ENCODE data around the gene MPZL2. TPM values are rescaled to one million over a fixed set of nuclear protein-coding genes. Genes with fewer than 3 reads are reported as not detected.

MPZL2 gene
- polyA plus RNA-seq, 1 donor from 2014 or later = not detected

GRCh38 chr11:118240999-118241763, 22.9 kb downstream of the MPZL2 start:
- H2AFZ ChIP-seq (ENCODE audit: low read depth, low read length) = no peak overlapping the region
- H4K20me1 ChIP-seq (ENCODE audit: insufficient read depth) = no peaks in the 10 kb centered on the region
- H3K4me3 ChIP-seq (ENCODE audit: low read length) = no peak overlapping the region
- H3K9ac ChIP-seq (ENCODE audit: low read length) = no peak overlapping the region
- H3F3A ChIP-seq (ENCODE audit: insufficient read depth, low read length, poor library complexity, severe bottlenecking) = no peaks in the 10 kb centered on the region
- no peaks in the 10 kb centered on the region for H3K36me3 ChIP-seq (ENCODE audit: insufficient read depth, low read length)
- no peaks in the 10 kb centered on the region for H3K9me2 ChIP-seq (ENCODE audit: insufficient read depth, low read length)
- H3K79me2 ChIP-seq (replicated peaks; ENCODE audit: insufficient read depth, low read length) = no peaks in the 10 kb centered on the region
- H3K27me3 ChIP-seq (ENCODE audit: insufficient read depth, low read depth, low read length) = no peaks in the 10 kb centered on the region
- no peaks in the 10 kb centered on the region for H3K9me3 ChIP-seq (ENCODE audit: low read length)
- TF ChIP-seq EZH2 (IDR thresholded peaks at IDR 0.05; ENCODE audit: borderline replicate concordance, insufficient read depth, low read length, poor library complexity, severe bottlenecking) (no peak), REST (IDR thresholded peaks at IDR 0.05; ENCODE audit: borderline replicate concordance) (no peak), SMC3 (conservative IDR thresholded peaks at IDR 0.05; ENCODE audit: poor library complexity) (no peak), POLR2AphosphoS5 (IDR thresholded peaks at IDR 0.05) (no peak), EP300 (conservative IDR thresholded peaks at IDR 0.05; ENCODE audit: poor library complexity, severe bottlenecking) (no peak), RAD21 (conservative IDR thresholded peaks at IDR 0.05) (no peak), CTCF (IDR thresholded peaks at IDR 0.05; ENCODE audit: poor library complexity, severe bottlenecking) (no peak), MXI1 (conservative IDR thresholded peaks at IDR 0.05; ENCODE audit: poor library complexity, severe bottlenecking) (no peak), TAF1 (IDR thresholded peaks at IDR 0.05; ENCODE audit: low read depth) (no peak)
- no peak overlapping the region for H3K27ac ChIP-seq (ENCODE audit: low read length)
- no peak overlapping the region for H3K4me2 ChIP-seq (ENCODE audit: low read length)

GRCh38 chr11:118239509-118240205, 24.4 kb downstream of the MPZL2 start:
- no peak overlapping the region for H3K4me2 ChIP-seq (ENCODE audit: low read length)
- no peak overlapping the region for H3K9ac ChIP-seq (ENCODE audit: low read length)
- no peak overlapping the region for H3K27ac ChIP-seq (ENCODE audit: low read length)
- TF ChIP-seq EZH2 (IDR thresholded peaks at IDR 0.05; ENCODE audit: borderline replicate concordance, insufficient read depth, low read length, poor library complexity, severe bottlenecking) = no peak
- TF ChIP-seq RAD21 (conservative IDR thresholded peaks at IDR 0.05) = no peak
- no peaks in the 10 kb centered on the region for H3K27me3 ChIP-seq (ENCODE audit: insufficient read depth, low read depth, low read length)
- no peak overlapping the region for H3K4me3 ChIP-seq (ENCODE audit: low read length)
- no peaks in the 10 kb centered on the region for H3K79me2 ChIP-seq (replicated peaks; ENCODE audit: insufficient read depth, low read length)
- H3K36me3 ChIP-seq (ENCODE audit: insufficient read depth, low read length) = no peaks in the 10 kb centered on the region
- no peak overlapping the region for H2AFZ ChIP-seq (ENCODE audit: low read depth, low read length)
- no peaks in the 10 kb centered on the region for H4K20me1 ChIP-seq (ENCODE audit: insufficient read depth)
- H3K9me2 ChIP-seq (ENCODE audit: insufficient read depth, low read length) = no peaks in the 10 kb centered on the region
- no peaks in the 10 kb centered on the region for H3F3A ChIP-seq (ENCODE audit: insufficient read depth, low read length, poor library complexity, severe bottlenecking)
- H3K9me3 ChIP-seq (ENCODE audit: low read length) = no peaks in the 10 kb centered on the region
